PFSK-1 (cell line): ENCODE data around the gene DIPK1A.

Experiments used
- FOXP2 ChIP-seq: optimal IDR thresholded peaks from 2 replicates; pipeline ENCODE3; 2011; ENCODE audit warnings: borderline replicate concordance, control low read depth, inconsistent platforms; ENCODE audit not compliant: insufficient read depth; ENCODE audit errors: extremely low read length, extremely low read depth
- POLR2AphosphoS5 ChIP-seq: IDR thresholded peaks from 2 replicates; pipeline ENCODE4 v1.6.1; 2012; ENCODE audit warnings: low read depth, mild to moderate bottlenecking, control low read depth, low read length, moderate library complexity
- SIN3A ChIP-seq: IDR thresholded peaks from 2 replicates; pipeline ENCODE4 v1.6.1; 2012; ENCODE audit warnings: mild to moderate bottlenecking, low read length, moderate library complexity, borderline replicate concordance; ENCODE audit not compliant: insufficient read depth
- TAF1 ChIP-seq: IDR thresholded peaks from 2 replicates; pipeline ENCODE4 v1.6.1; 2012; ENCODE audit warnings: low read length, control low read depth, borderline replicate concordance; ENCODE audit not compliant: insufficient read depth
- TF ChIP-seq, protein P1 (sequence below), 2 experiments: IDR thresholded peaks; 2 replicates each; pipeline versions ENCODE4 v1.6.1 to v1.8.0; 2011 to 2012; ENCODE audit warnings: low read depth in 2 of 2, low read length in 2 of 2, control low read depth in 1 of 2, inconsistent platforms in 1 of 2, mild to moderate bottlenecking in 1 of 2, moderate library complexity in 1 of 2; ENCODE audit not compliant: insufficient read depth in 1 of 2

The DIPK1A gene

DNA sequence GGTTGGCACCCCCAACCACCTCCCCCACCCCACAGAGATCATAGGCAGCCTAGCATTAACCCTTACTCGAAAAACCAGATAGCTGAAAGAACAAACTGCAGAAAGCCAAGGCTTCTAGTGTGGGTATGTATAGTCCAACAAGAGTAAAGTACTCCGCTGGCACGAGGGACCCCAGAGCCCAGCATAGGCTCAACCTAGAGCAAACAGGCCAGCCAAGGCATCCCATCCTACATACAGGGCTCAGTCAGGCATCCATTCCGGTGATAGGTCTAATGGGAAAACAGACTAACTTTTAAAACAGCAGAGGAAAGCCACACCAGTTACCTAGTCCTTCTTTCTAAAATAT, 17.8 kb downstream of the DIPK1A start:
- TF ChIP-seq SIN3A = no peak
- TF ChIP-seq, protein P1, sequence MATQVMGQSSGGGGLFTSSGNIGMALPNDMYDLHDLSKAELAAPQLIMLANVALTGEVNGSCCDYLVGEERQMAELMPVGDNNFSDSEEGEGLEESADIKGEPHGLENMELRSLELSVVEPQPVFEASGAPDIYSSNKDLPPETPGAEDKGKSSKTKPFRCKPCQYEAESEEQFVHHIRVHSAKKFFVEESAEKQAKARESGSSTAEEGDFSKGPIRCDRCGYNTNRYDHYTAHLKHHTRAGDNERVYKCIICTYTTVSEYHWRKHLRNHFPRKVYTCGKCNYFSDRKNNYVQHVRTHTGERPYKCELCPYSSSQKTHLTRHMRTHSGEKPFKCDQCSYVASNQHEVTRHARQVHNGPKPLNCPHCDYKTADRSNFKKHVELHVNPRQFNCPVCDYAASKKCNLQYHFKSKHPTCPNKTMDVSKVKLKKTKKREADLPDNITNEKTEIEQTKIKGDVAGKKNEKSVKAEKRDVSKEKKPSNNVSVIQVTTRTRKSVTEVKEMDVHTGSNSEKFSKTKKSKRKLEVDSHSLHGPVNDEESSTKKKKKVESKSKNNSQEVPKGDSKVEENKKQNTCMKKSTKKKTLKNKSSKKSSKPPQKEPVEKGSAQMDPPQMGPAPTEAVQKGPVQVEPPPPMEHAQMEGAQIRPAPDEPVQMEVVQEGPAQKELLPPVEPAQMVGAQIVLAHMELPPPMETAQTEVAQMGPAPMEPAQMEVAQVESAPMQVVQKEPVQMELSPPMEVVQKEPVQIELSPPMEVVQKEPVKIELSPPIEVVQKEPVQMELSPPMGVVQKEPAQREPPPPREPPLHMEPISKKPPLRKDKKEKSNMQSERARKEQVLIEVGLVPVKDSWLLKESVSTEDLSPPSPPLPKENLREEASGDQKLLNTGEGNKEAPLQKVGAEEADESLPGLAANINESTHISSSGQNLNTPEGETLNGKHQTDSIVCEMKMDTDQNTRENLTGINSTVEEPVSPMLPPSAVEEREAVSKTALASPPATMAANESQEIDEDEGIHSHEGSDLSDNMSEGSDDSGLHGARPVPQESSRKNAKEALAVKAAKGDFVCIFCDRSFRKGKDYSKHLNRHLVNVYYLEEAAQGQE (IDR thresholded peaks at IDR 0.05; ENCODE audit: insufficient read depth in 1 of 2, low read depth in 2 of 2, low read length in 2 of 2) = no peak
- TF ChIP-seq TAF1 = no peak
- TF ChIP-seq POLR2AphosphoS5 = no peak
- no peak for TF ChIP-seq FOXP2

DNA sequence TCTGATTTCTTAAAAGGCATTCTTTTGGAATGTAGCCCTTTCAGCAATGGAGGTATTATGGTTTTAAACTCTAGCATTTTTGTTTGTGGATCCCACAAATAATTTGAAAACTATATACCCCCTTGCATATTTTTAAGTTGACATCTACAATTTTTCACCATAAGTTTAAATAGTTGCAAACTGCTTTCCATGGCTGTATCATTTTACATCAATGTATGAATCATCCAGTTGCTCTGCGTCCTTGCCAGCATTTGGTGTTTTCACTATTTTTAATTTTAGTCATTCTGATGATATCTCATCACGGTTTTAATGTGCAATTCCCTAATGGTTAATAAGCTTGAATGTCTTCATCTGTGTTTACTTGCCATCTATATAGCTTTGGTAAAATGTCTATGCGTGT, 20.7 kb downstream of the DIPK1A start:
- TF ChIP-seq POLR2AphosphoS5 (no peak), FOXP2 (no peak)

DNA sequence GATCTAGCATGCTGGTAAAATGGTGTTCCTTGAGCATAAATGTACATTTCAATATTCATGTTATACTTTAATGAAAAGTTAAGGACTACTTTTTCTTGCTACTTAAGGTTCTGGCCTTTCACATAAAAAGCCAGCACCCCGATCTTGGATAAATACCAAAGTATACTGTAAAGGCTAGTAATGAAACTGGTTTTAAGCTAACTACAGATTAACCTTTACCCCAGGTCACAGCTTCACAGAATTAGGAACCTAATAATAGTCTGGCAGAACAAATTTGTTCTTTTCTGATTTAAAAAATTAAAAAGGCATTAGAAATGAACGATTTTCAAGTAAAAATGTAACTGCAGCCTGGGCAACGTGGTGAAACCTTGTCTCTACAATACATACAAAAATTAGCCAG, 23.5 kb downstream of the DIPK1A start:
- no peak for TF ChIP-seq SIN3A
- TF ChIP-seq FOXP2 = no peak
- TF ChIP-seq, protein P1 (IDR thresholded peaks at IDR 0.05; ENCODE audit: insufficient read depth in 1 of 2, low read depth in 2 of 2, low read length in 2 of 2) = no peak
- TF ChIP-seq TAF1 = no peak
- TF ChIP-seq POLR2AphosphoS5 = no peak

DNA sequence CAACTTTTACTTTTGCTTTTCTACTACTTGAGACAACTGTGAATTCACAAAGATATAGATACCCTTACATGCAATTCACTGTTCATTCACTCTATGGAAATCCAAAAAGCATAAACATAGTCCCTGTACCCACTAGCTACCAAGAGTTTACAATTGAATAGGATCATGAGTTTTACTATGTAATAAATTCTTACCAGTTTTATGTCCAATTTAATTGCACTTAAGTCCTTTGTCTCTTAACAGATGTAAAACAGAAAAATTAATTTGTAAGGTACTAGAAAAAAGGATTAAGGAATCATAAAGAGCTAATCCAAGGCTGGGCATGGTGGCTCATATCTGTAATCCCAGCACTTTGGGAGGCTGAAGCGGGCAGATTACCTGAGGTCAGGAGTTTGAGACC, 24.4 kb downstream of the DIPK1A start:
- TF ChIP-seq FOXP2 = no peak
- TF ChIP-seq, protein P1 (IDR thresholded peaks at IDR 0.05; ENCODE audit: insufficient read depth in 1 of 2, low read depth in 2 of 2, low read length in 2 of 2) = no peak
- no peak for TF ChIP-seq TAF1
- no peak for TF ChIP-seq POLR2AphosphoS5
- TF ChIP-seq SIN3A = no peak

DNA sequence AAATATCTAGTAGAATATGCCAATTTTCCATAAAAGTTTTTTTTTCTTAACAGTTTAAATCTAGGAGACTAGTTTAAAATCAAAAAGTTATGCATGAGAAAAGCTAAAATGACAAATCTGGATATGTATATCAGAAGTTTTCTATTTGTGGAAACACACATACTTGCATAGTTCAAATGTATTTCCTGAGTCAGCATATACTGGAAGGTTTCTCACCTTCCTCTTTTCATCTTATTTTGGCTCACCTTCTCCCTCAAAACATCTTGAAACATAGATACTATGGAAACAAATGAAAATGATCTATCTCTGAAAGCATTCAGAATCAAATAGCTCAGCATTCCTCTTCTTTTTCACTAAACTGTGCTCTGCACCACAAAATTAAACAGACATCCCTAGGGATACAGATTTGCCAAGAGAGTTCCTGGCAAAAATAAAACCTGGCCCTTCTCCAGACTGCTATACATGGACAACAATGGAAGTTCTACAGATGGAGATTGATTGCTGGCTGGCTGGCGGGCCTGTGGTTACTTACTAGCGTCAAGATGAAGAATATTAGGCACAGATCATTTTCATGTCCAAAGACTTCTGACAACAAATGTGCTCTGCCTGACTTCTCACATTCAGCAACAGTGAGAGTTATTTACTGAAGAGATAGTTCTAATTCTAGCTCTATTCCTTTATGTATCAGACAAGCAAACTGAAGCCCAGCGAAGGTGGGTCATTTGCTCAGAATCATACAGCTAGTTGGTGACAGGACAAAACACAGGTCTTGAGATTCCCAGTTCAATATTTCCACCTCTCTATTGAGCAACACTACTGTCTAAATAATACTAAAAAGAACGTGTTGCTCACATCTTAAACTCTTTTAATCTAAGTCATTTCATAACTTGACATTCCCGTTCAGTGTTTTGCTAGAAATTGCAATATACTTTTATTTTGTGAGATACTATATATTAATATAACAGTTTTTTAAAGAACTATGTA, 26.6 kb downstream of the DIPK1A start:
- TF ChIP-seq FOXP2 (no peak), TAF1 (no peak), SIN3A (no peak)

DNA sequence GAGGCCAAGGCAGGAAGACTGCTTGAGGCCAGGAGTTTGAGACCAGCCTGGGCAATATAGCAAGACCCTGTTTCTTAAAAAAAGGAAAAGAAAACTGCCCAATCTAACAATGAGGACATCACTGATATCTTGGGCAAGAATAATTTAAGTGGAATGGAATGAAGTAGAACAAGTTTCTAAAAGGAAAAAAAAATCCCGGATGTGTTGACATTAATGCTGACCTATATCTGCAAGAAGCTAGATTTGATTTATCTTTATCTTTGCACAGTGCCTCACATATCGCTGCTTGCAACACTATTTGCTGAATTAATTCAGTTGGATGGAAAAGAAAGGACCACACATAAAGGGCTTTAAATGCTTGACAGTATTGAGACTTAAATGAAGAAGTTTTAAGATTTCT, 27.8 kb downstream of the DIPK1A start:
- TF ChIP-seq TAF1 (no peak), FOXP2 (no peak), SIN3A (no peak), POLR2AphosphoS5 (no peak)
- TF ChIP-seq, protein P1 (IDR thresholded peaks at IDR 0.05; ENCODE audit: insufficient read depth in 1 of 2, low read depth in 2 of 2, low read length in 2 of 2) = no peak
